Neutrophil (primary cell): Measurements from ENCODE around the gene CRB1.

Source experiments
- H3K27ac ChIP-seq: fragments of 200-600 bp; sonication (generic); 2 replicates; pipeline ENCODE4 v1.5.1; 2016; ENCODE audit warnings: mild to moderate bottlenecking, moderate library complexity
- H3K27me3 ChIP-seq: fragments of 200-600 bp; sonication (generic); 2 replicates; pipeline ENCODE4 v1.6.0; 2016; ENCODE audit warnings: mild to moderate bottlenecking
- H3K36me3 ChIP-seq: fragments of 200-600 bp; sonication (generic); 2 replicates; pipeline ENCODE4 v1.5.1; 2017
- H3K4me1 ChIP-seq, 2 experiments: fragments of 200-600 bp in 1 of 2; sonication (generic) in 1 of 2; 1 replicate in 1 of 2; 2 replicates in 1 of 2; pipeline versions ENCODE4 v1.5.1 to v1.6.1; 2013 to 2016; ENCODE audit warnings: low read depth in 1 of 2, low read length in 1 of 2, mild to moderate bottlenecking in 1 of 2, moderate library complexity in 1 of 2; ENCODE audit not compliant: control insufficient read depth in 1 of 2, insufficient read depth in 1 of 2
- H3K4me3 ChIP-seq, 2 experiments: fragments of 200-600 bp in 1 of 2; sonication (generic) in 1 of 2; 1 replicate in 1 of 2; 2 replicates in 1 of 2; pipeline ENCODE4 v1.5.1; 2013 to 2016; ENCODE audit warnings: low read depth in 1 of 2, low read length in 1 of 2, mild to moderate bottlenecking in 1 of 2, moderate library complexity in 1 of 2
- H3K9me3 ChIP-seq: fragments of 200-600 bp; sonication (generic); 2 replicates; pipeline ENCODE4 v1.5.1; 2016
- TF ChIP-seq, protein P1 (sequence below): fragments of 200-600 bp; sonication (generic); IDR thresholded peaks from 2 replicates; pipeline ENCODE4 v1.5.1; 2016; ENCODE audit warnings: antibody characterized with exemption

CRB1 gene

DNA sequence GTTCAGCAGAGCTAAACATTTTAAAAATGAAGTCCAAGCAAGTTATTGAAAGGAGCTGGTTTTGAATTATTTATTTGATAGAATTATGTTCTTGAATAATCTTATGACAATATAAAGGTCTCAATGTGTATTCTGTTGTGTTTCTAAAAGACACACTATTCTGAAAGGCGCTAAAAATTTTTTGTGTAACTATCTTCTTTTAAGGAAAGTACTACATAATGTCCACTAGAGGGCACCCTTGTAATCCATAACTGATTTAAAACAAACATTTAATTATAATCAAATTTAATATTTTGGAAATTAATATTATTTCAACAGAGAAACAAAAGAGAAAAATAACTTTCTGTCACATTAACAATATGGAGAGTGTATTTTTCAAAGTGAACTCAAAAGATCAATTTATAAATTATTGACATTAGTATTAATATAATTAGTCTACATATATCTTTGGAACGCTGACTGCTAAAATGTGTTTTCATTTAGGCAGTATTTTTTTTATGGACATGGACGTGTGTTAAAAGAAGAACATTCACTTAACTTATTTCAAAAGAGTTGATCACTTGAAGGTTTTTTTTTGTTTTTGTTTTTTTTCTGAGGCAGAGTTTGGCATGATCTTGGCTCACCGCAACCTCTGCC lies 258.8 kb downstream of the CRB1 start:
- Histone ChIP-seq H3K4me3 (no peak overlapping the region), H3K9me3 (no peaks in the 10 kb centered on the region), H3K27me3 (no peaks in the 10 kb centered on the region), H3K36me3 (no peaks in the 10 kb centered on the region), H3K4me1 (no peaks in the 10 kb centered on the region), H3K27ac (no peak overlapping the region)
- TF ChIP-seq, protein P1, sequence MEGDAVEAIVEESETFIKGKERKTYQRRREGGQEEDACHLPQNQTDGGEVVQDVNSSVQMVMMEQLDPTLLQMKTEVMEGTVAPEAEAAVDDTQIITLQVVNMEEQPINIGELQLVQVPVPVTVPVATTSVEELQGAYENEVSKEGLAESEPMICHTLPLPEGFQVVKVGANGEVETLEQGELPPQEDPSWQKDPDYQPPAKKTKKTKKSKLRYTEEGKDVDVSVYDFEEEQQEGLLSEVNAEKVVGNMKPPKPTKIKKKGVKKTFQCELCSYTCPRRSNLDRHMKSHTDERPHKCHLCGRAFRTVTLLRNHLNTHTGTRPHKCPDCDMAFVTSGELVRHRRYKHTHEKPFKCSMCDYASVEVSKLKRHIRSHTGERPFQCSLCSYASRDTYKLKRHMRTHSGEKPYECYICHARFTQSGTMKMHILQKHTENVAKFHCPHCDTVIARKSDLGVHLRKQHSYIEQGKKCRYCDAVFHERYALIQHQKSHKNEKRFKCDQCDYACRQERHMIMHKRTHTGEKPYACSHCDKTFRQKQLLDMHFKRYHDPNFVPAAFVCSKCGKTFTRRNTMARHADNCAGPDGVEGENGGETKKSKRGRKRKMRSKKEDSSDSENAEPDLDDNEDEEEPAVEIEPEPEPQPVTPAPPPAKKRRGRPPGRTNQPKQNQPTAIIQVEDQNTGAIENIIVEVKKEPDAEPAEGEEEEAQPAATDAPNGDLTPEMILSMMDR = peak; percentile 70
